HepG2 (cell line): ENCODE measurements around the gene OBSL1.

Source experiments
- CEBPG ChIP-seq: IDR thresholded peaks from 2 replicates; pipeline ENCODE4 v1.6.1; 2016
- GLI4 ChIP-seq: sonication (generic); formaldehyde crosslinking; IDR thresholded peaks from 2 replicates; pipeline ENCODE4 v1.5.1; 2020; ENCODE audit warnings: missing genetic modification reagents, mild to moderate bottlenecking, moderate library complexity, borderline replicate concordance
- KLF13 ChIP-seq: sonication (generic); formaldehyde crosslinking; IDR thresholded peaks from 2 replicates; pipeline ENCODE4 v1.4.0; 2020; ENCODE audit warnings: mild to moderate bottlenecking, missing genetic modification reagents
- LCORL ChIP-seq, 2 experiments: fragments of 450-650 bp in 1 of 2; sonication (generic) in 1 of 2; formaldehyde crosslinking in 1 of 2; IDR thresholded peaks; 2 replicates each; pipeline versions ENCODE4 v1.5.0 to v1.6.1; 2017 to 2020; ENCODE audit warnings: antibody characterized with exemption in 1 of 2, missing genetic modification reagents in 1 of 2
- TERF1 ChIP-seq: sonication (generic); formaldehyde crosslinking; IDR thresholded peaks from 2 replicates; pipeline ENCODE4 v1.8.0; 2022; ENCODE audit warnings: mild to moderate bottlenecking, missing genetic modification reagents, moderate library complexity
- ZNF18 ChIP-seq: sonication (generic); formaldehyde crosslinking; IDR thresholded peaks from 2 replicates; pipeline ENCODE4 v1.8.0; 2022; ENCODE audit warnings: mild to moderate bottlenecking, missing genetic modification reagents; ENCODE audit not compliant: insufficient replicate concordance
- ZNF550 ChIP-seq: sonication (generic); formaldehyde crosslinking; IDR thresholded peaks from 2 replicates; pipeline ENCODE4 v1.4.0; 2020; ENCODE audit warnings: mild to moderate bottlenecking, missing genetic modification reagents, borderline replicate concordance
- ZNF570 ChIP-seq: sonication (generic); formaldehyde crosslinking; IDR thresholded peaks from 2 replicates; pipeline ENCODE4 v1.4.0; 2020; ENCODE audit warnings: mild to moderate bottlenecking, missing genetic modification reagents, borderline replicate concordance
- TF ChIP-seq, protein P1 (sequence below): sonication (generic); formaldehyde crosslinking; IDR thresholded peaks from 2 replicates; pipeline ENCODE4 v1.5.1; 2020; ENCODE audit warnings: mild to moderate bottlenecking, missing genetic modification reagents, moderate library complexity

GRCh38 chr2:219557320-219557719 lies 14.0 kb downstream of the OBSL1 start:
- no peak for TF ChIP-seq ZNF570
- TF ChIP-seq, protein P1, sequence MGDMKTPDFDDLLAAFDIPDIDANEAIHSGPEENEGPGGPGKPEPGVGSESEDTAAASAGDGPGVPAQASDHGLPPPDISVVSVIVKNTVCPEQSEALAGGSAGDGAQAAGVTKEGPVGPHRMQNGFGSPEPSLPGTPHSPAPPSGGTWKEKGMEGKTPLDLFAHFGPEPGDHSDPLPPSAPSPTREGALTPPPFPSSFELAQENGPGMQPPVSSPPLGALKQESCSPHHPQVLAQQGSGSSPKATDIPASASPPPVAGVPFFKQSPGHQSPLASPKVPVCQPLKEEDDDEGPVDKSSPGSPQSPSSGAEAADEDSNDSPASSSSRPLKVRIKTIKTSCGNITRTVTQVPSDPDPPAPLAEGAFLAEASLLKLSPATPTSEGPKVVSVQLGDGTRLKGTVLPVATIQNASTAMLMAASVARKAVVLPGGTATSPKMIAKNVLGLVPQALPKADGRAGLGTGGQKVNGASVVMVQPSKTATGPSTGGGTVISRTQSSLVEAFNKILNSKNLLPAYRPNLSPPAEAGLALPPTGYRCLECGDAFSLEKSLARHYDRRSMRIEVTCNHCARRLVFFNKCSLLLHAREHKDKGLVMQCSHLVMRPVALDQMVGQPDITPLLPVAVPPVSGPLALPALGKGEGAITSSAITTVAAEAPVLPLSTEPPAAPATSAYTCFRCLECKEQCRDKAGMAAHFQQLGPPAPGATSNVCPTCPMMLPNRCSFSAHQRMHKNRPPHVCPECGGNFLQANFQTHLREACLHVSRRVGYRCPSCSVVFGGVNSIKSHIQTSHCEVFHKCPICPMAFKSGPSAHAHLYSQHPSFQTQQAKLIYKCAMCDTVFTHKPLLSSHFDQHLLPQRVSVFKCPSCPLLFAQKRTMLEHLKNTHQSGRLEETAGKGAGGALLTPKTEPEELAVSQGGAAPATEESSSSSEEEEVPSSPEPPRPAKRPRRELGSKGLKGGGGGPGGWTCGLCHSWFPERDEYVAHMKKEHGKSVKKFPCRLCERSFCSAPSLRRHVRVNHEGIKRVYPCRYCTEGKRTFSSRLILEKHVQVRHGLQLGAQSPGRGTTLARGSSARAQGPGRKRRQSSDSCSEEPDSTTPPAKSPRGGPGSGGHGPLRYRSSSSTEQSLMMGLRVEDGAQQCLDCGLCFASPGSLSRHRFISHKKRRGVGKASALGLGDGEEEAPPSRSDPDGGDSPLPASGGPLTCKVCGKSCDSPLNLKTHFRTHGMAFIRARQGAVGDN (CRISPR knock-in tag), result no peak
- TF ChIP-seq CEBPG, result no peak
- TF ChIP-seq LCORL (IDR thresholded peaks at IDR 0.05), result no peak
- no peak for TF ChIP-seq LCORL (CRISPR knock-in tag; IDR thresholded peaks at IDR 0.05)
- no peak for TF ChIP-seq TERF1 (CRISPR knock-in tag)
- no peak for TF ChIP-seq KLF13 (CRISPR knock-in tag)
- TF ChIP-seq ZNF18 (CRISPR knock-in tag), result no peak
- TF ChIP-seq ZNF550 (CRISPR knock-in tag), result no peak
- TF ChIP-seq GLI4 (CRISPR knock-in tag), result no peak
